ENCODE measurements around the gene RPL38. TPM values are rescaled to one million over a fixed set of nuclear protein-coding genes. Genes with fewer than 3 reads are reported as not detected.

Gene RPL38
- total RNA-seq, 1 donor from 2014 or later = 436 TPM

GRCh38 chr17:74227271-74228080 lies 24.0 kb downstream of the RPL38 start:
- no peak for FAIRE-seq
- TF ChIP-seq CTCF (IDR thresholded peaks at IDR 0.05; ENCODE audit: insufficient read depth, low read length, severe bottlenecking) = no peak

GRCh38 chr17:74228306-74228978 lies 25.0 kb downstream of the RPL38 start:
- DNase-seq (ENCODE audit: low read depth) (no peak), FAIRE-seq (no peak)
- Histone ChIP-seq H3K27me3 (ENCODE audit: control insufficient read depth, insufficient read depth, low read length) (no peaks in the 10 kb centered on the region), H3K36me3 (ENCODE audit: control insufficient read depth, insufficient read depth, low read length) (no peaks in the 10 kb centered on the region), H3K4me3 (ENCODE audit: low read depth, low read length) (no peak overlapping the region)
- TF ChIP-seq CTCF (IDR thresholded peaks at IDR 0.05; ENCODE audit: insufficient read depth, low read length, severe bottlenecking) = no peak

More at GRCh38 chr17:74227271-74228080, 24.0 kb downstream of the RPL38 start:
- no peaks in the 10 kb centered on the region for H3K27me3 ChIP-seq (ENCODE audit: control insufficient read depth, insufficient read depth, low read length)
- H3K4me3 ChIP-seq (ENCODE audit: low read depth, low read length) = no peak overlapping the region
- no peak for DNase-seq (ENCODE audit: low read depth)
- no peaks in the 10 kb centered on the region for H3K36me3 ChIP-seq (ENCODE audit: control insufficient read depth, insufficient read depth, low read length)

GRCh38 chr17:74230896-74231295 lies 27.4 kb downstream of the RPL38 start:
- no peak for DNase-seq (ENCODE audit: low read depth)
- no peak for TF ChIP-seq CTCF (IDR thresholded peaks at IDR 0.05; ENCODE audit: insufficient read depth, low read length, severe bottlenecking)
- H3K36me3 ChIP-seq (ENCODE audit: control insufficient read depth, insufficient read depth, low read length) = no peaks in the 10 kb centered on the region
- H3K27me3 ChIP-seq (ENCODE audit: control insufficient read depth, insufficient read depth, low read length) = no peaks in the 10 kb centered on the region
- FAIRE-seq = no peak
- no peak overlapping the region for H3K4me3 ChIP-seq (ENCODE audit: low read depth, low read length)

GRCh38 chr17:74231928-74232907 lies 28.7 kb downstream of the RPL38 start:
- Histone ChIP-seq H3K36me3 (ENCODE audit: control insufficient read depth, insufficient read depth, low read length) (no peaks in the 10 kb centered on the region), H3K4me3 (ENCODE audit: low read depth, low read length) (no peak overlapping the region), H3K27me3 (ENCODE audit: control insufficient read depth, insufficient read depth, low read length) (no peaks in the 10 kb centered on the region)
- FAIRE-seq (no peak), DNase-seq (ENCODE audit: low read depth) (no peak)
- TF ChIP-seq CTCF (IDR thresholded peaks at IDR 0.05; ENCODE audit: insufficient read depth, low read length, severe bottlenecking) = no peak

DNA sequence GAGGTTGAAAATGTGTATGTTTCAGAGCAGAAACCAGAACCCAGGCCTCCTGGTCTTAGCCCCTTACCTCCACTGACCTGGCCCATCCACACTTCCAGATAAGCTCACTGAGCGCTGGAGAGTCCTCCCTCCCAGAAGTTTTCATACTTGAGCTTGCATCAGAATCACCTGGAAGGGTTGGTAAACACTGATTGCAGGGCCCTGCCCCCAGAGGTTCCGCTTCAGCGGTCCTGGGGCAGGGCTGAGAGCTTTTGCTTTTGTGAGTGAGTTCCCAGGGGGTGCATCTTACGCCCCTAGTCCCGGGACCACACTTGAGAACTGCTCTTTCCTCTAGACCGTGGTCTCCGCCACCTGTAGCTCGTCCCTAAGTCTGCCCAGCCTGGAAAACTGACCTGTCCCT lies 30.5 kb downstream of the RPL38 start:
- Histone ChIP-seq H3K4me3 (ENCODE audit: low read depth, low read length) (no peak overlapping the region), H3K27me3 (ENCODE audit: control insufficient read depth, insufficient read depth, low read length) (no peaks in the 10 kb centered on the region), H3K36me3 (ENCODE audit: control insufficient read depth, insufficient read depth, low read length) (no peaks in the 10 kb centered on the region)
- DNase-seq (ENCODE audit: low read depth) (no peak), FAIRE-seq (no peak)
- TF ChIP-seq CTCF (IDR thresholded peaks at IDR 0.05; ENCODE audit: insufficient read depth, low read length, severe bottlenecking) = no peak
